ENCODE data around the gene SEMA6D. TPM values are rescaled to one million over a fixed set of nuclear protein-coding genes. Genes with fewer than 3 reads are reported as not detected.

SEMA6D gene
- total and polyA plus RNA-seq, 7 donors, result 2.4 to 12.5 (median 6.4) TPM

GRCh38 chr15:47727676-47728075, 10.4 kb downstream of the SEMA6D start:
- no peak overlapping the region for H3K27ac ChIP-seq
- peaks cover 0 to 26% (median 14%) of the 10 kb centered on the region in 4 donors for H3K4me1 ChIP-seq
- WGBS, 2 donors, result 86 to 87% methylated on average over 5 of the region's 5 CpGs
- no peaks in the 10 kb centered on the region for H3K9me3 ChIP-seq
- no peaks in the 10 kb centered on the region for H3K27me3 ChIP-seq
- DNase-seq, result no peak
- H3K36me3 ChIP-seq, result no peaks in the 10 kb centered on the region
- TF ChIP-seq EP300 (IDR thresholded peaks at IDR 0.05), result no peak
- no peak for TF ChIP-seq POLR2A (IDR thresholded peaks at IDR 0.05)
- TF ChIP-seq POLR2AphosphoS5 (IDR thresholded peaks at IDR 0.05), result no peak
- no peak for TF ChIP-seq CTCF (IDR thresholded peaks at IDR 0.05)
- intact Hi-C loops (cut with DNase I), result no loop called here
- H3K4me3 ChIP-seq, result no peak overlapping the region

GRCh38 chr15:47728426-47728825, 11.1 kb downstream of the SEMA6D start:
- H3K36me3 ChIP-seq, result no peaks in the 10 kb centered on the region
- H3K9me3 ChIP-seq, result no peaks in the 10 kb centered on the region
- H3K4me1 ChIP-seq, result peaks cover 0 to 26% (median 14%) of the 10 kb centered on the region in 4 donors
- no peak overlapping the region for H3K27ac ChIP-seq
- DNase-seq, result no peak
- 85 to 92% methylated on average over 6 of the region's 6 CpGs for WGBS, 2 donors
- TF ChIP-seq POLR2A (IDR thresholded peaks at IDR 0.05) (no peak), EP300 (IDR thresholded peaks at IDR 0.05) (no peak), CTCF (IDR thresholded peaks at IDR 0.05) (no peak), POLR2AphosphoS5 (IDR thresholded peaks at IDR 0.05) (no peak)
- no peaks in the 10 kb centered on the region for H3K27me3 ChIP-seq
- no peak overlapping the region for H3K4me3 ChIP-seq
- intact Hi-C loops (cut with DNase I), result no loop called here

GRCh38 chr15:47728886-47729285, 11.6 kb downstream of the SEMA6D start:
- no peaks in the 10 kb centered on the region for H3K27me3 ChIP-seq
- H3K4me1 ChIP-seq, result peaks cover 0 to 26% (median 14%) of the 10 kb centered on the region in 4 donors
- H3K27ac ChIP-seq, result no peak overlapping the region
- DNase-seq, result no peak
- no peaks in the 10 kb centered on the region for H3K9me3 ChIP-seq
- no peaks in the 10 kb centered on the region for H3K36me3 ChIP-seq
- intact Hi-C loops (cut with DNase I), result no loop called here
- TF ChIP-seq POLR2AphosphoS5 (IDR thresholded peaks at IDR 0.05) (no peak), EP300 (IDR thresholded peaks at IDR 0.05) (no peak), POLR2A (IDR thresholded peaks at IDR 0.05) (no peak), CTCF (IDR thresholded peaks at IDR 0.05) (no peak)
- no peak overlapping the region for H3K4me3 ChIP-seq
- WGBS, 2 donors, result 40 to 81% methylated on average over 6 of the region's 6 CpGs

GRCh38 chr15:47731230-47731629, 13.9 kb downstream of the SEMA6D start:
- H3K27me3 ChIP-seq, result no peaks in the 10 kb centered on the region
- no peak overlapping the region for H3K4me3 ChIP-seq
- no peaks in the 10 kb centered on the region for H3K36me3 ChIP-seq
- WGBS, 2 donors, result 94 to 95% methylated on average over 3 of the region's 3 CpGs
- no peak overlapping the region for H3K27ac ChIP-seq
- intact Hi-C loops (cut with DNase I), result no loop called here
- no peaks in the 10 kb centered on the region for H3K9me3 ChIP-seq
- H3K4me1 ChIP-seq, result peaks cover 0 to 13% (median 5%) of the 10 kb centered on the region in 4 donors
- TF ChIP-seq POLR2A (IDR thresholded peaks at IDR 0.05) (no peak), EP300 (IDR thresholded peaks at IDR 0.05) (no peak), POLR2AphosphoS5 (IDR thresholded peaks at IDR 0.05) (no peak), CTCF (IDR thresholded peaks at IDR 0.05) (no peak)
- no peak for DNase-seq

GRCh38 chr15:47732248-47732647, 14.9 kb downstream of the SEMA6D start:
- intact Hi-C loops (cut with DNase I), result no loop called here
- H3K9me3 ChIP-seq, result no peaks in the 10 kb centered on the region
- WGBS, 2 donors, result 91 to 95% methylated on average over 1 of the region's 1 CpG
- DNase-seq, result no peak
- H3K27ac ChIP-seq, result no peak overlapping the region
- H3K4me3 ChIP-seq, result no peak overlapping the region
- no peak for TF ChIP-seq CTCF (IDR thresholded peaks at IDR 0.05)
- no peak for TF ChIP-seq EP300 (IDR thresholded peaks at IDR 0.05)
- TF ChIP-seq POLR2AphosphoS5 (IDR thresholded peaks at IDR 0.05), result no peak
- TF ChIP-seq POLR2A (IDR thresholded peaks at IDR 0.05), result no peak
- peaks cover 0 to 9% (median 3%) of the 10 kb centered on the region in 4 donors for H3K4me1 ChIP-seq
- no peaks in the 10 kb centered on the region for H3K36me3 ChIP-seq
- H3K27me3 ChIP-seq, result no peaks in the 10 kb centered on the region

All from sigmoid colon (tissue), 7 donors.